Measurements from ENCODE around the gene ZCCHC8.
A peak's percentile ranks its signal among the peaks of the same experiment; 100 is the strongest.
"Not testable (repeated sequence)": the region's sequence is repeated elsewhere in the genome, so short reads cannot be mapped to it uniquely, and the experiment has no call there.

The ZCCHC8 gene

GRCh38 chr12:122471324-122472226, 29.2 kb downstream of the ZCCHC8 start:
- DNase-seq (ENCODE audit: low spot score), result peak; percentile 82

GRCh38 chr12:122470576-122470975, 30.2 kb downstream of the ZCCHC8 start:
- not testable (repeated sequence) for DNase-seq (ENCODE audit: low spot score)

GRCh38 chr12:122469856-122470255, 30.9 kb downstream of the ZCCHC8 start:
- not testable (repeated sequence) for DNase-seq (ENCODE audit: low spot score)

GRCh38 chr12:122467983-122468382, 32.7 kb downstream of the ZCCHC8 start:
- DNase-seq (ENCODE audit: low spot score), result no peak

- peak; percentile 96 for DNase-seq (ENCODE audit: low spot score)
These were observed 36.3 kb downstream of the ZCCHC8 start for GRCh38 chr12:122464317-122465042.

GRCh38 chr12:122460641-122461040, 40.1 kb downstream of the ZCCHC8 start:
- no peak for DNase-seq (ENCODE audit: low spot score)

- no peak for DNase-seq (ENCODE audit: low spot score)
These were observed 40.7 kb downstream of the ZCCHC8 start for GRCh38 chr12:122460061-122460460.

- DNase-seq (ENCODE audit: low spot score), result no peak
These were observed 41.5 kb downstream of the ZCCHC8 start for GRCh38 chr12:122459211-122459610.

GRCh38 chr12:122458105-122459035, 42.4 kb downstream of the ZCCHC8 start:
- DNase-seq (ENCODE audit: low spot score), result no peak

GRCh38 chr12:122457627-122458026, 43.1 kb downstream of the ZCCHC8 start:
- DNase-seq (ENCODE audit: low spot score), result no peak

GRCh38 chr12:122454739-122455138, 46.0 kb downstream of the ZCCHC8 start:
- no peak for DNase-seq (ENCODE audit: low spot score)

GRCh38 chr12:122454250-122454721, 46.4 kb downstream of the ZCCHC8 start:
- DNase-seq (ENCODE audit: low spot score), result no peak

GRCh38 chr12:122452701-122453285, 47.9 kb downstream of the ZCCHC8 start:
- DNase-seq (ENCODE audit: low spot score), result no peak

- DNase-seq (ENCODE audit: low spot score), result peak; percentile 90
These were observed 51.4 kb downstream of the ZCCHC8 start for GRCh38 chr12:122449317-122449716.

- not testable (repeated sequence) for DNase-seq (ENCODE audit: low spot score)
These were observed 52.9 kb downstream of the ZCCHC8 start for GRCh38 chr12:122447825-122448224.

- not testable (repeated sequence) for DNase-seq (ENCODE audit: low spot score)
These were observed 54.3 kb downstream of the ZCCHC8 start for GRCh38 chr12:122446390-122446789.

- not testable (repeated sequence) for DNase-seq (ENCODE audit: low spot score)
These were observed 56.7 kb downstream of the ZCCHC8 start for GRCh38 chr12:122444071-122444470.

GRCh38 chr12:122438822-122439221, 61.9 kb downstream of the ZCCHC8 start:
- not testable (repeated sequence) for DNase-seq (ENCODE audit: low spot score)

- DNase-seq (ENCODE audit: low spot score), result peak; percentile 41
These were observed 63.0 kb downstream of the ZCCHC8 start for GRCh38 chr12:122437656-122438121.

- DNase-seq (ENCODE audit: low spot score), result no peak
These were observed 65.5 kb downstream of the ZCCHC8 start for GRCh38 chr12:122435186-122435585.

- not testable (repeated sequence) for DNase-seq (ENCODE audit: low spot score)
These were observed 71.7 kb downstream of the ZCCHC8 start for GRCh38 chr12:122429043-122429442.

All from RKO (cell line).